Psoas muscle (tissue), 8 donors: ENCODE measurements around the gene WDR86. TPM values are rescaled to one million over a fixed set of nuclear protein-coding genes. Genes with fewer than 3 reads are reported as not detected.

Source experiments
- ATAC-seq, 4 donors: fragments of 200-7000 bp; cut with Tn5 transposase; one replicate each; pipeline ENCODE4 v1.9.1; 2020; ENCODE audit warnings: moderate library complexity in 3 of 4, mild to moderate bottlenecking in 2 of 4
- DNase-seq, 2 donors: peaks; one replicate each; pipeline ENCODE4 v3.0.0-alpha.2; 2020
- H3K27ac ChIP-seq: fragments of 200-600 bp; one replicate; pipeline ENCODE4 v1.8.0; 2022
- H3K27me3 ChIP-seq, 3 donors: fragments of 200-600 bp in 1 of 3; one replicate each; pipeline versions ENCODE4 v1.6.1 to v1.8.0; 2013 to 2022; ENCODE audit warnings: low read length in 2 of 3, mild to moderate bottlenecking in 2 of 3, moderate library complexity in 1 of 3; ENCODE audit not compliant: insufficient read depth in 3 of 3
- H3K36me3 ChIP-seq, 2 donors: fragments of 200-600 bp in 1 of 2; one replicate each; pipeline versions ENCODE4 v1.6.1 to v1.8.0; 2013 to 2022; ENCODE audit warnings: low read depth in 1 of 2, mild to moderate bottlenecking in 1 of 2, moderate library complexity in 1 of 2; ENCODE audit not compliant: insufficient read depth in 1 of 2
- H3K4me1 ChIP-seq: fragments of 200-600 bp; one replicate; pipeline ENCODE4 v1.8.0; 2022
- H3K4me3 ChIP-seq: fragments of 200-600 bp; one replicate; pipeline ENCODE4 v1.8.0; 2022; ENCODE audit warnings: mild to moderate bottlenecking
- H3K9me3 ChIP-seq: fragments of 200-600 bp; one replicate; pipeline ENCODE4 v1.8.0; 2022
- WGBS, 3 donors: extraction: QIAGEN DNeasy Blood & Tissue Kit; methylation state at CpG; one replicate each; pipeline versions ENCODE4 v1.1.6 to v1.1.7; 2013; 5-methylcytosine and 5-hydroxymethylcytosine counted together
- intact Hi-C, 2 donors: fragments of 100-400 bp; cut with DNase I; formaldehyde crosslinking; loops; one replicate each; pipeline versions ENCODE4 v1.11.0 to v1.14.2; 2022
- polyA plus RNA-seq, 3 donors: library from polyadenylated mRNA; stranded (reverse); fragments of 200-250 nt; gene quantifications; one replicate each; pipeline ENCODE4 v1.2.3, GENCODE V29; 2013
- total RNA-seq, 4 donors: library from RNA; stranded (reverse); fragmentation: NEBNext Ultra II Directional in 2 of 4; extraction: Animal tissue kit (Norgen Biotek cat#: 25700) in 2 of 4; gene quantifications; one replicate each; pipeline versions ENCODE4 v1.2.1 to v1.2.4, GENCODE V29; 2021 to 2023
- TF ChIP-seq, protein P1 (sequence below): fragments of 200-600 bp; IDR thresholded peaks from one replicate; pipeline ENCODE4 v1.8.0; 2022; ENCODE audit warnings: antibody characterized with exemption
- donor health status: healthy with polysubstance abuse.
- donor health status: DM: no; HTN: no; CAD: no; lungs with moderate emphysema.
- donor health status: Bipolar disorder and iron deficiency.
- donor health status: healthy.
- donor health status: DM: yes; HTN: yes; CAD: no.
- donor health status: DM: no; HTN: no; CAD: no.
- donor health status: DM: no; HTN: no; CAD: no.
- donor health status: DM: yes; HTN: yes; CAD: no.

Gene WDR86
- total and polyA plus RNA-seq, 7 donors: 0.03 to 0.44 (median 0.29) TPM; not detected in 2

DNA sequence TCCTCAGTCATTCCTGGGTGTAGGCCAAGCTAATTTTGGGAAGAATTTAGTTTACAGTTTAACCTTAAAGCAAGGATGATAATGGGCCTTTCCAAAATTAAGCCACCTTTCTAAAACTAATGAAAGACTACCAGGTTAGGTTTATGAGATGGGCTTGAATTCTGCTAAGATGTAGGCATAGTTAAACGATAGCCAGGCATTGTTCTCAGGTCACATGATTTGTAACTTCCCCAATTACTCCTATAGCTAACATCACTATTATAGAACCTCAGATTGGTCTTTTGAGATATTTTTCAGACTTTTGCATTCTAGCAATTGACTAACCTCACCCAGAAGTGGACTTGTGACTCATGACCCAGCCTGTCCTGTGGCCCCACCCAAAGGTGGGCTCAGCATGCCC, 75.2 kb downstream of the WDR86 start:
- Histone ChIP-seq H3K4me3 (no peak overlapping the region), H3K36me3 (no peaks in the 10 kb centered on the region), H3K4me1 (no peaks in the 10 kb centered on the region), H3K27ac (no peak overlapping the region), H3K9me3 (no peaks in the 10 kb centered on the region), H3K27me3 (no peaks in the 10 kb centered on the region)
- no peak for ATAC-seq
- DNase-seq: no peak
- intact Hi-C loops: no loop called here
- 50 to 62% (median 58%) methylated on average over 1 of the region's 1 CpG for WGBS, 3 donors
- TF ChIP-seq, protein P1, sequence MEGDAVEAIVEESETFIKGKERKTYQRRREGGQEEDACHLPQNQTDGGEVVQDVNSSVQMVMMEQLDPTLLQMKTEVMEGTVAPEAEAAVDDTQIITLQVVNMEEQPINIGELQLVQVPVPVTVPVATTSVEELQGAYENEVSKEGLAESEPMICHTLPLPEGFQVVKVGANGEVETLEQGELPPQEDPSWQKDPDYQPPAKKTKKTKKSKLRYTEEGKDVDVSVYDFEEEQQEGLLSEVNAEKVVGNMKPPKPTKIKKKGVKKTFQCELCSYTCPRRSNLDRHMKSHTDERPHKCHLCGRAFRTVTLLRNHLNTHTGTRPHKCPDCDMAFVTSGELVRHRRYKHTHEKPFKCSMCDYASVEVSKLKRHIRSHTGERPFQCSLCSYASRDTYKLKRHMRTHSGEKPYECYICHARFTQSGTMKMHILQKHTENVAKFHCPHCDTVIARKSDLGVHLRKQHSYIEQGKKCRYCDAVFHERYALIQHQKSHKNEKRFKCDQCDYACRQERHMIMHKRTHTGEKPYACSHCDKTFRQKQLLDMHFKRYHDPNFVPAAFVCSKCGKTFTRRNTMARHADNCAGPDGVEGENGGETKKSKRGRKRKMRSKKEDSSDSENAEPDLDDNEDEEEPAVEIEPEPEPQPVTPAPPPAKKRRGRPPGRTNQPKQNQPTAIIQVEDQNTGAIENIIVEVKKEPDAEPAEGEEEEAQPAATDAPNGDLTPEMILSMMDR: no peak

Other genes with a start within 250 kb of the WDR86 start
- gene GBX1, start 242.3 kb downstream of the WDR86 start, total RNA-seq: 1 to 10 TPM in 1 of 4 donors, under 1 TPM in 2, not detected in 1; 0.38 to 1.9 (median 0.91) TPM
- under 1 TPM; 0.07 to 0.93 (median 0.21) TPM for gene GBX1, start 242.3 kb downstream of the WDR86 start, polyA plus RNA-seq
- gene ASB10, start 222.8 kb downstream of the WDR86 start, total RNA-seq: 10 to 100 TPM in 3 of 4 donors, 1 to 10 TPM in 1; 9.7 to 29.6 (median 23.0) TPM
- 10 to 100 TPM in 2 of 3 donors, 1 to 10 TPM in 1; 3.8 to 25.2 (median 22.5) TPM for gene ASB10, start 222.8 kb downstream of the WDR86 start, polyA plus RNA-seq
- under 1 TPM in 1 of 4 donors, not detected in 3; 0.83 TPM for gene H2BK1, start 199.6 kb downstream of the WDR86 start, total RNA-seq
- gene H2BK1, start 199.6 kb downstream of the WDR86 start, polyA plus RNA-seq: not detected
- 10 to 100 TPM; 35.7 to 66.7 (median 57.5) TPM for gene ABCF2, start 182.8 kb downstream of the WDR86 start, total RNA-seq
- 10 to 100 TPM; 49.8 to 94.0 (median 66.3) TPM for gene ABCF2, start 182.8 kb downstream of the WDR86 start, polyA plus RNA-seq
- gene CHPF2, start 177.6 kb downstream of the WDR86 start, total RNA-seq: 10 to 100 TPM in 3 of 4 donors, 1 to 10 TPM in 1; 8.8 to 19.8 (median 11.4) TPM
- gene CHPF2, start 177.6 kb downstream of the WDR86 start, polyA plus RNA-seq: 10 to 100 TPM in 1 of 3 donors, 1 to 10 TPM in 2; 5.3 to 19.2 (median 8.0) TPM
- 100 to 1,000 TPM in 3 of 4 donors, 10 to 100 TPM in 1; 92.5 to 138 (median 108) TPM for gene SMARCD3, start 161.3 kb downstream of the WDR86 start, total RNA-seq
- 10 to 100 TPM; 38.3 to 75.8 (median 58.5) TPM for gene SMARCD3, start 161.3 kb downstream of the WDR86 start, polyA plus RNA-seq
- 10 to 100 TPM; 38.2 to 56.2 (median 50.0) TPM for gene NUB1, start 68.2 kb downstream of the WDR86 start, total RNA-seq
- gene NUB1, start 68.2 kb downstream of the WDR86 start, polyA plus RNA-seq: 10 to 100 TPM; 23.6 to 46.6 (median 33.2) TPM
- gene CRYGN, start 30.1 kb upstream of the WDR86 start, total RNA-seq: under 1 TPM in 1 of 4 donors, not detected in 3; 0.15 TPM
- gene CRYGN, start 30.1 kb upstream of the WDR86 start, polyA plus RNA-seq: under 1 TPM in 1 of 3 donors, not detected in 2; 0.12 TPM
- gene RHEB, start 109.9 kb upstream of the WDR86 start, total RNA-seq: 100 to 1,000 TPM in 3 of 4 donors, 10 to 100 TPM in 1; 98.0 to 191 (median 142) TPM
- 100 to 1,000 TPM; 167 to 248 (median 176) TPM for gene RHEB, start 109.9 kb upstream of the WDR86 start, polyA plus RNA-seq